A549 treated with AZD2906 at 1 μM for 4 hours (cell line): ENCODE measurements around the gene FAM240B. TPM values are rescaled to one million over a fixed set of nuclear protein-coding genes. Genes with fewer than 3 reads are reported as not detected.

Source experiments
- total RNA-seq: library from RNA; stranded (reverse); fragments of 200-300 nt; extraction: Qiagen RNA extraction; gene quantifications from 5 replicates; pipeline ENCODE4 v1.2.3, GENCODE V29; 2022

FAM240B gene
- total RNA-seq: not detected in 5 replicates

DNA sequence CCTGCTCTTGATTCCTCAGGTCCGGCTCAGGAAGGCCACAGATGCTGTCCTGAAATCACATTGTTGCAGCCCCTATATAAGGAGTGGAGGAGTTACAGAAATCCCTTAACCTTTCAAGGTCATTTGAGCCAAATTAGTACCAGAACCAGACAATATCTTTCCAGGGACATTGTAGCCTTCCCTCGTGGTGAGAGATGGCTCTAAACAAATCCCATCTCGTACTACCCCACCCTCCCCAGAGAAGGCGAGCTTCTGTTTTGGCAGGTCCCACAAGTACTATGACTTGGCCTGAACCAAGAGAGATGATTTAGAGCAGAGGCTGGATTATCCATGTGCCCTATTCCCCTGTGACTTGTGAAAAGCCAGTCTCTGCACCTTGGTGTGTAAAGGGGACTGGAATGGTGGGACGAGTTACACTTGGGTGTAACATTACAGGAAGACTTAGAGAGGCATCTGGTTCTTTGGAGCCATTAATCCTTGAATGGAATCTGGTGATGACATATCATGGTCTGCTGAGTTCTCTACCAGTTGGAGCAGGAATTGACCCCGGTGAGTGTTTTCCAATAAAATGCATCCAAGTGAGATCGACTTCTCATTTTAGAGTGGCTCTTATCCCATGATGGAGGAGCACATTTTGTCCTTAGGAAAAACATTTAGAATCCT is at the start of gene FAM240B:
Gene FAM240B (minus strand): TSS at position 51 of the 663 bp plus-strand sequence. CDS start 16,134 bp downstream, outside the sequence.

Other genes with a start within 250 kb of the FAM240B start
- gene ANKRD18A, start 99.5 kb downstream of the FAM240B start, total RNA-seq: 6.7 to 10.3 TPM (median 9.0 TPM) in 5 replicates